Measurements from ENCODE around the gene OAT.

The OAT gene

GRCh38 chr10:124453960-124454610, 35.4 kb upstream of the OAT start:
- no peak overlapping the region for H3K27ac ChIP-seq (ENCODE audit: low read length)
- TF ChIP-seq EZH2 (IDR thresholded peaks at IDR 0.05; ENCODE audit: borderline replicate concordance, low read depth, low read length, severe bottlenecking) (no peak), CTCF (IDR thresholded peaks at IDR 0.05; ENCODE audit: borderline replicate concordance, extremely low read depth, low read length, poor library complexity, severe bottlenecking) (no peak)
- no peaks in the 10 kb centered on the region for H3K79me2 ChIP-seq (ENCODE audit: insufficient read depth, low read length)
- no peak overlapping the region for H2AFZ ChIP-seq (ENCODE audit: low read depth, low read length)
- no peak for ATAC-seq (ENCODE audit: insufficient read depth, low read depth)
- H3K27me3 ChIP-seq (ENCODE audit: insufficient read depth, low read length, poor library complexity) = peaks cover 34% of the 10 kb centered on the region
- H3K4me1 ChIP-seq (ENCODE audit: insufficient read depth, low read length) = no peaks in the 10 kb centered on the region
- H3K4me2 ChIP-seq (ENCODE audit: insufficient read depth, low read length) = no peak overlapping the region
- no peak overlapping the region for H3K9ac ChIP-seq (ENCODE audit: low read depth, low read length)
- no peak for DNase-seq
- no peaks in the 10 kb centered on the region for H3K36me3 ChIP-seq (ENCODE audit: insufficient read depth, low read length)
- H4K20me1 ChIP-seq (ENCODE audit: insufficient read depth, low read length) = no peaks in the 10 kb centered on the region
- H3K4me3 ChIP-seq (ENCODE audit: low read depth in 1 of 2, low read length in 2 of 2) = no peak overlapping the region
- no peaks in the 10 kb centered on the region for H3K9me3 ChIP-seq (ENCODE audit: insufficient read depth, low read length, severe bottlenecking)

DNA sequence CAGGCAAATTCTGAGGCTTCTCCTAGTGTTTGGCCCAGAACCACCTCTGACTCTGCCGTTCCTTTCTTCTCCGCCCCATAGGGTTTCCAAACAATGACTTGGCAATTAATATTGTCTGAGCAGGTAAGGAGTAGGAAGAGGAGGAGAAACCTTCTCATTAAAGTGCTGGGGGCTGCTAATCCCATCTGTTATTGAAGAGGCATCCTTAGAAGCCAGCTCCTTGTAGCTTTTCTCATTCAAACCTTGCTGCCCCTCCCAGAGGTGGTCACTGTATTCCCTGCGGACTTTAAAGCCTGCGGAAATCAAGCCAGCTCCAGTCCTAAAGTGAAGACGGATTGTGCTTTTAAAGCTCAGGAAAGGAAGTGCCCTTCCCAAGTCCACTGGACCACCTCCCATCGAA, 32.6 kb upstream of the OAT start:
- Histone ChIP-seq H3K4me1 (ENCODE audit: insufficient read depth, low read length) (no peaks in the 10 kb centered on the region), H3K27me3 (ENCODE audit: insufficient read depth, low read length, poor library complexity) (peaks cover 38% of the 10 kb centered on the region), H3K9me3 (ENCODE audit: insufficient read depth, low read length, severe bottlenecking) (no peaks in the 10 kb centered on the region), H3K9ac (ENCODE audit: low read depth, low read length) (no peak overlapping the region), H3K36me3 (ENCODE audit: insufficient read depth, low read length) (no peaks in the 10 kb centered on the region), H3K4me3 (ENCODE audit: low read depth in 1 of 2, low read length in 2 of 2) (no peak overlapping the region), H2AFZ (ENCODE audit: low read depth, low read length) (no peak overlapping the region), H3K27ac (ENCODE audit: low read length) (no peak overlapping the region), H3K79me2 (ENCODE audit: insufficient read depth, low read length) (no peaks in the 10 kb centered on the region), H4K20me1 (ENCODE audit: insufficient read depth, low read length) (no peaks in the 10 kb centered on the region), H3K4me2 (ENCODE audit: insufficient read depth, low read length) (no peak overlapping the region)
- TF ChIP-seq EZH2 (IDR thresholded peaks at IDR 0.05; ENCODE audit: borderline replicate concordance, low read depth, low read length, severe bottlenecking) = no peak
- TF ChIP-seq CTCF (IDR thresholded peaks at IDR 0.05; ENCODE audit: borderline replicate concordance, extremely low read depth, low read length, poor library complexity, severe bottlenecking) = no peak
- DNase-seq (no peak), ATAC-seq (ENCODE audit: insufficient read depth, low read depth) (no peak)

GRCh38 chr10:124450783-124451057, 32.0 kb upstream of the OAT start:
- Histone ChIP-seq H3K4me3 (ENCODE audit: low read depth in 1 of 2, low read length in 2 of 2) (no peak overlapping the region), H3K79me2 (ENCODE audit: insufficient read depth, low read length) (no peaks in the 10 kb centered on the region), H3K4me1 (ENCODE audit: insufficient read depth, low read length) (no peaks in the 10 kb centered on the region), H4K20me1 (ENCODE audit: insufficient read depth, low read length) (no peaks in the 10 kb centered on the region), H2AFZ (ENCODE audit: low read depth, low read length) (no peak overlapping the region), H3K9ac (ENCODE audit: low read depth, low read length) (no peak overlapping the region), H3K9me3 (ENCODE audit: insufficient read depth, low read length, severe bottlenecking) (no peaks in the 10 kb centered on the region), H3K27ac (ENCODE audit: low read length) (no peak overlapping the region), H3K27me3 (ENCODE audit: insufficient read depth, low read length, poor library complexity) (peaks cover 37% of the 10 kb centered on the region), H3K4me2 (ENCODE audit: insufficient read depth, low read length) (no peak overlapping the region), H3K36me3 (ENCODE audit: insufficient read depth, low read length) (no peaks in the 10 kb centered on the region)
- DNase-seq (no peak), ATAC-seq (ENCODE audit: insufficient read depth, low read depth) (no peak)
- TF ChIP-seq EZH2 (IDR thresholded peaks at IDR 0.05; ENCODE audit: borderline replicate concordance, low read depth, low read length, severe bottlenecking) = no peak
- no peak for TF ChIP-seq CTCF (IDR thresholded peaks at IDR 0.05; ENCODE audit: borderline replicate concordance, extremely low read depth, low read length, poor library complexity, severe bottlenecking)
